IMR-90 (cell line): ENCODE measurements around the gene CCNI2. TPM values are rescaled to one million over a fixed set of nuclear protein-coding genes. Genes with fewer than 3 reads are reported as not detected.

Experiments used
- ATAC-seq: fragments of 200-7000 bp; cut with Tn5 transposase; 2 replicates; pipeline ENCODE4 v1.9.1; 2020; ENCODE audit warnings: low read depth, mild to moderate bottlenecking, moderate library complexity
- BruUV-seq: library from RNA; stranded (reverse); fragments of 400-500 nt; replicated peaks from 2 replicates; lab custom pipeline; 2021; lab: Mats Ljungman, UMichigan
- CTCF ChIA-PET: fragments of 300-600 bp; formaldehyde crosslinking; extraction: SDS; loops from one replicate; lab custom pipeline; 2021; ENCODE audit warnings: antibody characterized with exemption; lab: Yijun Ruan, JAX
- POLR2A ChIA-PET: fragments of 300-600 bp; sonication (Branson Sonifier 250); formaldehyde crosslinking; loops from one replicate; lab custom pipeline; 2022; ENCODE audit warnings: antibody characterized with exemption; ENCODE audit not compliant: unreplicated experiment; lab: Charles Lee
- DNase-seq: peaks from one replicate; pipeline ENCODE4 v3.0.0; 2013
- H2AFZ ChIP-seq: replicated peaks from 2 replicates; pipeline ENCODE3; 2013; ENCODE audit warnings: low read length, mild to moderate bottlenecking; ENCODE audit not compliant: poor library complexity
- H2AK5ac ChIP-seq: 2 replicates; pipeline ENCODE4 v1.6.1; 2013; ENCODE audit warnings: low read depth, low read length, inconsistent platforms
- H2AK9ac ChIP-seq: replicated peaks from 2 replicates; pipeline ENCODE3; 2013; ENCODE audit warnings: mild to moderate bottlenecking, low read depth, low read length, moderate library complexity; ENCODE audit not compliant: poor library complexity
- H2BK120ac ChIP-seq: 2 replicates; pipeline ENCODE4 v1.6.1; 2013; ENCODE audit warnings: low read depth, low read length, inconsistent platforms
- H2BK15ac ChIP-seq: 3 replicates; pipeline ENCODE4 v1.6.1; 2013; ENCODE audit warnings: low read depth, low read length, inconsistent platforms
- H2BK20ac ChIP-seq: 2 replicates; pipeline ENCODE4 v1.6.1; 2013; ENCODE audit warnings: low read depth, mild to moderate bottlenecking, inconsistent platforms, low read length, moderate library complexity
- H2BK5ac ChIP-seq: 2 replicates; pipeline ENCODE4 v1.6.1; 2013; ENCODE audit warnings: mild to moderate bottlenecking, low read depth, low read length, inconsistent platforms; ENCODE audit not compliant: poor library complexity, severe bottlenecking
- H3K14ac ChIP-seq: replicated peaks from 2 replicates; pipeline ENCODE4 v1.6.1; 2013; ENCODE audit warnings: low read depth, low read length, inconsistent platforms
- H3K18ac ChIP-seq: 2 replicates; pipeline ENCODE4 v1.6.1; 2013; ENCODE audit warnings: low read depth, low read length, control low read depth
- H3K23ac ChIP-seq: 2 replicates; pipeline ENCODE4 v1.6.1; 2013; ENCODE audit warnings: low read depth, low read length, inconsistent platforms
- H3K27ac ChIP-seq: 2 replicates; pipeline ENCODE4 v1.5.1; 2013; ENCODE audit warnings: mild to moderate bottlenecking, control low read depth, low read length; ENCODE audit not compliant: insufficient read depth
- H3K27me3 ChIP-seq: 2 replicates; pipeline ENCODE4 v1.6.1; 2013; ENCODE audit warnings: low read length; ENCODE audit not compliant: control insufficient read depth, insufficient read depth
- H3K36me3 ChIP-seq: 2 replicates; pipeline ENCODE4 v1.6.1; 2013; ENCODE audit warnings: low read length, mixed read lengths; ENCODE audit not compliant: control insufficient read depth, insufficient read depth
- H3K4ac ChIP-seq: 2 replicates; pipeline ENCODE4 v1.6.1; 2013; ENCODE audit warnings: low read depth, low read length, inconsistent platforms
- H3K4me1 ChIP-seq: 2 replicates; pipeline ENCODE4 v1.6.1; 2013; ENCODE audit warnings: low read length, mixed read lengths; ENCODE audit not compliant: control insufficient read depth, insufficient read depth
- H3K4me2 ChIP-seq: 2 replicates; pipeline ENCODE4 v1.6.1; 2013; ENCODE audit warnings: low read depth, mild to moderate bottlenecking, control low read depth, low read length, moderate library complexity
- H3K4me3 ChIP-seq: 2 replicates; pipeline ENCODE4 v1.5.1; 2013; ENCODE audit warnings: low read depth, mild to moderate bottlenecking, control low read depth, low read length, moderate library complexity; ENCODE audit not compliant: insufficient read depth
- H3K56ac ChIP-seq: 2 replicates; pipeline ENCODE4 v1.6.1; 2013; ENCODE audit warnings: low read length, inconsistent platforms; ENCODE audit not compliant: insufficient read depth; ENCODE audit errors: extremely low read depth
- H3K79me1 ChIP-seq, 2 experiments: 2 replicates each; pipeline ENCODE4 v1.6.1; 2013; ENCODE audit warnings: low read length in 2 of 2, inconsistent platforms in 1 of 2, low read depth in 1 of 2
- H3K9ac ChIP-seq: 2 replicates; pipeline ENCODE4 v1.6.1; 2013; ENCODE audit warnings: low read depth, low read length, control low read depth
- H3K9me1 ChIP-seq: 2 replicates; pipeline ENCODE4 v1.6.1; 2013; ENCODE audit warnings: low read length, inconsistent platforms; ENCODE audit not compliant: insufficient read depth
- H3K9me3 ChIP-seq: 2 replicates; pipeline ENCODE4 v1.6.1; 2013; ENCODE audit warnings: low read length; ENCODE audit not compliant: control insufficient read depth, insufficient read depth
- H4K20me1 ChIP-seq: 2 replicates; pipeline ENCODE4 v1.6.1; 2013; ENCODE audit warnings: low read length, inconsistent platforms; ENCODE audit not compliant: insufficient read depth
- H4K5ac ChIP-seq: 2 replicates; pipeline ENCODE4 v1.6.1; 2013; ENCODE audit warnings: mild to moderate bottlenecking, low read depth, low read length, control low read depth
- H4K8ac ChIP-seq, 2 experiments: 2 replicates each; pipeline ENCODE4 v1.6.1; 2013; ENCODE audit warnings: low read depth in 2 of 2, low read length in 2 of 2, control low read depth in 1 of 2, inconsistent platforms in 1 of 2
- H4K91ac ChIP-seq: 2 replicates; pipeline ENCODE4 v1.6.1; 2013; ENCODE audit warnings: low read depth, low read length, inconsistent platforms; ENCODE audit not compliant: insufficient read depth
- CTCF ChIP-seq: conservative IDR thresholded peaks from 2 replicates; pipeline ENCODE4 v1.5.1; 2012; ENCODE audit warnings: mild to moderate bottlenecking, low read depth, low read length, improper control_type of control experiment
- ELK1 ChIP-seq: fragments of 150-350 bp; IDR thresholded peaks from 2 replicates; pipeline ENCODE4 v1.6.1; 2016; ENCODE audit warnings: low read depth, mild to moderate bottlenecking, low read length, moderate library complexity, borderline replicate concordance
- FOS ChIP-seq: fragments of 150-350 bp; IDR thresholded peaks from 2 replicates; pipeline ENCODE4 v1.6.1; 2016; ENCODE audit warnings: low read depth, low read length
- POLR2A ChIP-seq: IDR thresholded peaks from 2 replicates; pipeline ENCODE4 v1.6.1; 2012; ENCODE audit warnings: mild to moderate bottlenecking, low read depth, low read length
- RFX5 ChIP-seq: IDR thresholded peaks from 2 replicates; pipeline ENCODE4 v1.8.0; 2012; ENCODE audit warnings: low read depth, mild to moderate bottlenecking, low read length, moderate library complexity
- SMC3 ChIP-seq: fragments of 150-350 bp; IDR thresholded peaks from 2 replicates; pipeline ENCODE4 v1.6.1; 2016; ENCODE audit warnings: low read depth, mild to moderate bottlenecking, antibody characterized with exemption, low read length, moderate library complexity
- WGBS, 2 experiments: methylation state at CpG; one replicate each; pipeline versions ENCODE4 v1.1.5 to v1.1.7; 2013; ENCODE audit warnings: missing lambda C conversion rate in 2 of 2; ENCODE audit not compliant: insufficient read length in 1 of 2; ENCODE audit errors: extremely low coverage in 2 of 2; 5-methylcytosine and 5-hydroxymethylcytosine counted together
- dilution Hi-C: fragments of 300-500 bp; cut with HindIII; formaldehyde crosslinking; loops from one replicate; pipeline ENCODE4 v1.14.3; 2018; ENCODE audit warnings: low sequenced_read_pairs; ENCODE audit not compliant: unreplicated experiment
- in situ Hi-C: fragments of 300-500 bp; cut with MboI; formaldehyde crosslinking; loops from 3 replicates; pipeline ENCODE4 v1.14.3; 2019; ENCODE audit warnings: low sequenced_read_pairs, inconsistent platforms, mixed read lengths
- intact Hi-C: fragments of 100-400 bp; cut with micrococcal nuclease; formaldehyde crosslinking; loops from 2 replicates; pipeline ENCODE4 v1.10.0; 2022
- polyA plus RNA-seq, 3 experiments: library from polyadenylated mRNA; depleted of rRNA; stranded (reverse); fragments of >200 nt; gene quantifications; 2 replicates each; pipeline ENCODE4 v1.2.3, GENCODE V29; 2012; ENCODE audit warnings: low replicate concordance in 1 of 3
- total RNA-seq: library from RNA; depleted of rRNA; stranded (reverse); fragments of >200 nt; gene quantifications from 2 replicates; pipeline ENCODE4 v1.2.3, GENCODE V29; 2012

CCNI2 gene
- total and polyA plus RNA-seq, 2 of the 4 experiments (the other 2 are of a cell fraction), result not detected

DNA sequence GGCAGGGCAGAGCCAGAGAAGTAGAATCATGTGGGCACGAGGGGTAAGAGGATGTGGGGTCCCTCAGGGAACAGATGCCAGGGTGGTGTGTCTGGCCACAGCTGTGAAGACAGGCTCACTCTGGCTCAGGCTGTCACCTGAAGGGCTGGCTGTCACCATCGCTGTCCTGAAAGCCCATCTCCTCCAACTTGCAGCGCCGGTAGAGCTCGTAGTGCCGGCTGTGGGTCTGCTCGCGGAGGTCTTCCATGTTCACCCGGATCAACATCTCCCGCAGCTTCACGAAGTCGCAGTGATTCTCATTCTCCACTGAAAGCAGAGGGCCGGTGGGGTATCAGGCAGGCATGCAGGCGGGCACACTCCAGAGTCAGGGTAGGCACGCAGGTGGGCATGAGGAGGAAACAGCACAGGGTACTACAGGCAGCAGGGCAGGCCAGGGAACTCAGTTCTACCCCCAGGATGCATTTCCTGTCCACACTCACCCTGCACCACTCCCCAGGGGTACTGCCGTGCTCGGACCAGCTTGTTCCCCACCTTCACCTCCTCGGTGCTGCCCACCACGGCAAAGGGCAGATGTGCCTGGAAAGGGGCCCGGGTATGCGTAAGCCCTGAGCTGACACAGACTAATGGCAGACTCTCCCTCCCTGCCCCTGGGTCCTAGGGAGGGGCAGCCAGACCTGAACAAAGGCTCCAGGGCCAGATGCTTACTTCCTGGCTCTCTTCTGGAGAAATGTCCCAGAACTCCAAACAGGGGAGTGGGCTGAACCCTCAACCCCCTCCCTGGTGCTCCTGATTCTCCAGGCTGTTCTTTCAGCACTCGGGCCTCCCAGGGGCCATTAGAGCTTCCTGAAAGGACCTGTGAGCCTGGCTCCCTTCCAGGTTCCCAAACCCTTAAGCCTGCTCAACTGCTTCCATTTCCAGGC, 14.4 kb downstream of the CCNI2 start:
- Histone ChIP-seq H4K5ac (no peak overlapping the region), H2BK120ac (no peak overlapping the region), H3K79me1 (peaks cover 0 to 20% of the 10 kb centered on the region in 2 experiments; a peak in 3 of 4 replicates), H3K9me3 (no peaks in the 10 kb centered on the region), H3K27ac (no peak overlapping the region), H3K4me3 (no peak overlapping the region), H3K4ac (no peak overlapping the region), H3K27me3 (no peaks in the 10 kb centered on the region), H3K56ac (no peak overlapping the region), H2BK15ac (no peak overlapping the region), H4K8ac (no peak overlapping the region), H4K20me1 (peaks cover 2% of the 10 kb centered on the region; the same call in 1 of the 2 replicates), H2AK5ac (no peak overlapping the region), H3K36me3 (peaks cover 56% of the 10 kb centered on the region), H3K18ac (no peak overlapping the region), H3K23ac (no peak overlapping the region), H2BK20ac (no peak overlapping the region), H2BK5ac (no peak overlapping the region), H3K14ac (no peak overlapping the region), H3K4me1 (no peaks in the 10 kb centered on the region), H3K9ac (no peak overlapping the region), H2AK9ac (no peak overlapping the region), H3K4me2 (no peak overlapping the region), H2AFZ (no peak overlapping the region), H3K9me1 (peaks cover 3% of the 10 kb centered on the region; the same call in 1 of the 2 replicates), H4K91ac (no peak overlapping the region)
- dilution Hi-C loops, result no loop called here
- DNase-seq, result no peak
- BruUV-seq, result no TSS peak
- in situ Hi-C loops, result no loop called here
- no peak for ATAC-seq
- intact Hi-C loops, result no loop called here
- ChIA-PET POLR2A (no interaction called here), CTCF (no interaction called here)
- TF ChIP-seq SMC3 (no peak), CTCF (no peak), FOS (no peak), ELK1 (no peak), POLR2A (no peak), RFX5 (no peak)
- WGBS, 2 experiments, result 99% methylated on average over 18 of the region's 22 CpGs; no CpG with 5 or more reads in 1 of the 2 experiments
